ENCODE data around the gene CAPNS1.

- TF ChIP-seq CTCF (IDR thresholded peaks at IDR 0.05; ENCODE audit: insufficient read depth, low read length, poor library complexity, severe bottlenecking) (no peak), EZH2phosphoT487 (conservative IDR thresholded peaks at IDR 0.05; ENCODE audit: low read length) (no peak)
Measured at GRCh38 chr19:36182612-36183244, 42.9 kb downstream of the CAPNS1 start.
